Activated naive CD8-positive, alpha-beta T cell treated with anti-CD3 and anti-CD28 coated beads for 36 hours (primary cell): ENCODE measurements around the gene ATP13A2. TPM values are rescaled to one million over a fixed set of nuclear protein-coding genes. Genes with fewer than 3 reads are reported as not detected.
"Not testable (repeated sequence)": the region's sequence is repeated elsewhere in the genome, so short reads cannot be mapped to it uniquely, and the experiment has no call there.

Experiments
- DNase-seq: peaks from one replicate; pipeline ENCODE4 v3.0.0; 2021
- H3K27ac Mint-ChIP-seq: one replicate; pipeline ENCODE4 v1.8.0; 2022; ENCODE audit warnings: mild to moderate bottlenecking, moderate library complexity, mixed read lengths
- H3K27me3 Mint-ChIP-seq: one replicate; pipeline ENCODE4 v1.8.0; 2022; ENCODE audit warnings: mild to moderate bottlenecking, mixed read lengths
- H3K36me3 Mint-ChIP-seq: one replicate; pipeline ENCODE4 v1.8.0; 2021; ENCODE audit warnings: mild to moderate bottlenecking, mixed read lengths
- H3K4me1 Mint-ChIP-seq: one replicate; pipeline ENCODE4 v1.8.0; 2021; ENCODE audit warnings: mixed read lengths
- H3K4me3 Mint-ChIP-seq: one replicate; pipeline ENCODE4 v1.8.0; 2022; ENCODE audit warnings: mild to moderate bottlenecking, moderate library complexity, mixed read lengths
- H3K9me3 Mint-ChIP-seq: one replicate; pipeline ENCODE4 v1.8.0; 2022; ENCODE audit warnings: mixed read lengths
- total RNA-seq, 2 experiments: library from RNA; stranded (reverse); gene quantifications; one replicate each; pipeline ENCODE4 v1.2.3, GENCODE V29; 2021

ATP13A2 gene
- total RNA-seq, 2 experiments from 2014 or later, result 24.3 to 26.8 TPM

DNA sequence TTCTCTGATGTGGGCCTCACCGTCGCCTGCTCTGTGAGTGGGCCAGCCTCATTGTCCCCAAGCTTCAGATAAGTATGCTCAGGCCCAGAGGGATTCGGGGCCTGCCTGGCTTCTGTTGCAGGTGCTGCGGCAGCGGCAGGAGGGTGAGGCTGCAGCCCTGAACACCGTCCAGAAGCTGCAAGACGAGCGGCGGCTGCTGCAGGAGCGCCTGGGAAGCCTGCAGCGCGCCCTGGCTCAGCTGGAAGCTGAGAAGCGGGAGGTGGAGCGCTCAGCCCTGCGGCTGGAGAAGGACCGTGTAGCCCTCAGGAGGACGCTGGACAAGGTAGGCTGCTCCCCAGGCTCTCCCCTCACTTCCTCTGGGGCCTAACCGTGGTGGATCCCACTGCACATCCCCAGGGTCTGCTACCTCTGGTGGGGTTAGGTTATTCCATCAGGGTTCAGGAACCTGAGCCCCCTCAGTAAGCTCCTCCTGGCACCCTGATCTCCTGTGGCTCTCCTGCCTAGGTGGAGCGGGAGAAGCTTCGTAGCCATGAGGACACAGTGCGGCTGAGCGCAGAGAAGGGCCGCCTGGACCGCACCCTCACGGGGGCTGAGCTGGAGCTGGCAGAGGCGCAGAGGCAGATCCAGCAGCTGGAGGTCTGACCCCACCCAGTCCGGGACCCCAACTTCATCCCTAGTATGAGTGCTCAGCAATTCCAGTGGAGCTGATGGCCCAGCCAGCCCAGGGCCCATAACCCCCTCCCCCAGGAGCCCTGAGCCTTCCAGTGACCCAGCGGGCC is 41.4 kb downstream of the ATP13A2 start:
- Mint-ChIP-seq H3K4me1 (no peaks in the 10 kb centered on the region), H3K36me3 (no peaks in the 10 kb centered on the region), H3K27ac (no peak overlapping the region), H3K4me3 (no peak overlapping the region), H3K9me3 (no peaks in the 10 kb centered on the region), H3K27me3 (no peaks in the 10 kb centered on the region)
- DNase-seq, result no peak

DNA sequence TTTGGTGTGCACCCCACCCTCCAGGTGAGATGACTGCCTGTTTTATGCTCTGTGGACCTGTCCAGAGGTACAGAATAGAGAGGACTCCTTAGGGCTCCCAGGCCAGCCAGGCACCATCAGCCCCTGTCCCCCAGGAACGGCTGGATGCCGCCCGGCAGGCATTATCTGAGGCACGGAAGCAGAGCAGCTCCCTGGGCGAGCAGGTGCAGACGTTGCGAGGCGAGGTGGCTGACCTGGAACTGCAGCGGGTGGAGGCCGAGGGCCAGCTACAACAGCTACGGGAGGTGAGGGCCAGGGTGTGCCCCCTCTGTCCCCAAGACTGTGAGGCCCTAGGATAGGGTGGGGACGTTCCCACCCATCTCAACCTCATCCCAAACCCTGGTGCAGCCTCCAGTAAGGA is 42.1 kb downstream of the ATP13A2 start:
- H3K4me1 Mint-ChIP-seq, result no peaks in the 10 kb centered on the region
- no peak for DNase-seq
- H3K27me3 Mint-ChIP-seq, result no peaks in the 10 kb centered on the region

DNA sequence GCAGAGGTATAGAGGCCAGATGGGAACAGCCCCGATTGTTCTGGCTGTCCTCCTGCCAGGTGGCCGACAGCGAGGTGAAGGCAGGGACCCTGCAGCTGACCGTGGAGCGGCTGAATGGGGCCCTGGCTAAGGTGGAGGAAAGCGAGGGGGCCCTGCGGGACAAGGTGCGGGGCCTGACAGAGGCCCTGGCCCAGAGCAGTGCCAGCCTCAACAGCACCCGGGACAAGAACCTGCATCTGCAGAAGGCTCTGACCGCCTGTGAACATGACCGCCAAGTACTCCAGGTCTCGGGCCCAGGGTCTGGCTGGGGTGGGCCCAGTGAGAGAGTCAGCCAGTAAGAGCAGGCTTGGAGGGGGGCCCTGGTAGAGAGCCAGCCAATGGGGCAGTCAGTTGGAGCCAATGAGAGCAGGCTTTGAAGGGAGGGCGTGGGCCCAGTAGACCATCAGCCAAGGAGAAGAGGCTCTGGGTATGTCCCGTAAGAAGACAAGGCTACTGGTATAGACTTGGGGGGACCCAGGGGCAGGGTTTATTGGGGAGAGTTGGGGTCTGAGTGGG is 42.6 kb downstream of the ATP13A2 start:
- no peak overlapping the region for H3K27ac Mint-ChIP-seq

More for the DNA sequence above, 42.1 kb downstream of the ATP13A2 start:
- Mint-ChIP-seq H3K27ac (no peak overlapping the region), H3K36me3 (no peaks in the 10 kb centered on the region), H3K9me3 (no peaks in the 10 kb centered on the region), H3K4me3 (no peak overlapping the region)

DNA sequence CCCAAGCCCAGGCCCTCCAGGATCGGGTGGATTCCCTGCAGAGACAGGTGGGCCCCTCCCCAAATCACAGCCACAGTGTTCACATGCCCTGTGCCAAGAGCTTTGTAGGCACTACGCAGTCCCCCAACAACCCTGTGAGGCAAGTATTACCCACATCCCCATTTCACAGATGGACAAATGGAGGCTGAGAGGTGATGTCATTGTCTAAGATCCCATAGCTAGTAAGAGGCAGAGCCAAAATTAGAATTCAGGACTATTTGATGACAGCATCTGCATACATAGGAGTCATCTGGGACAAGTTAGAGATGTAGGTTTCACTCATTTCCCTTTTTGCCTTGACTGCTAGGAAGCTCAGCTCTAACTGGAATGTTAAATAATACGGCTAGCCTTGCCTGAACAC is 43.4 kb downstream of the ATP13A2 start:
- no peaks in the 10 kb centered on the region for H3K4me1 Mint-ChIP-seq
- no peaks in the 10 kb centered on the region for H3K9me3 Mint-ChIP-seq
- H3K36me3 Mint-ChIP-seq, result no peaks in the 10 kb centered on the region
- H3K27me3 Mint-ChIP-seq, result no peaks in the 10 kb centered on the region
- DNase-seq, result no peak
- no peak overlapping the region for H3K4me3 Mint-ChIP-seq
- no peak overlapping the region for H3K27ac Mint-ChIP-seq

More for the DNA sequence above, 42.6 kb downstream of the ATP13A2 start:
- Mint-ChIP-seq H3K9me3 (no peaks in the 10 kb centered on the region), H3K36me3 (no peaks in the 10 kb centered on the region), H3K27me3 (no peaks in the 10 kb centered on the region), H3K4me3 (no peak overlapping the region), H3K4me1 (no peaks in the 10 kb centered on the region)
- no peak for DNase-seq

DNA sequence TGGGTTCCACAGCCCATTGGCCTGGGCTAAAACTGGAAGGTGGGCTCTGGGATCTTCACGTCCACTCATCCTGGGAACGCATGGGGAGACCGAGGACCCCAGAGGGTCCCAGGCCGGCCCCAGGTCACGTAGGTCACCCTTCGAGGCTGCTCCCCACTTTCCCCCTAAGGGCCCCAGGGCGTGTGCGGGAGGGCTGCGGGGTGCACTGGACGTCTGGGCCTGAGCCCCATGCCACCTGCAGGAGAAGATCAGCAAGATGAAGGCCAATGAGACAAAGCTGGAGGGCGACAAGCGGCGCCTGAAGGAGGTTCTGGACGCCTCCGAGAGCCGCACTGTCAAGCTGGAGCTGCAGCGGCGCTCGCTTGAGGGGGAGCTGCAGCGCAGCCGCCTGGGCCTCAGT is 43.8 kb downstream of the ATP13A2 start:
- no peaks in the 10 kb centered on the region for H3K27me3 Mint-ChIP-seq
- H3K4me1 Mint-ChIP-seq, result no peaks in the 10 kb centered on the region
- H3K36me3 Mint-ChIP-seq, result no peaks in the 10 kb centered on the region
- no peak for DNase-seq
- H3K4me3 Mint-ChIP-seq, result no peak overlapping the region
- H3K27ac Mint-ChIP-seq, result no peak overlapping the region
- H3K9me3 Mint-ChIP-seq, result no peaks in the 10 kb centered on the region

DNA sequence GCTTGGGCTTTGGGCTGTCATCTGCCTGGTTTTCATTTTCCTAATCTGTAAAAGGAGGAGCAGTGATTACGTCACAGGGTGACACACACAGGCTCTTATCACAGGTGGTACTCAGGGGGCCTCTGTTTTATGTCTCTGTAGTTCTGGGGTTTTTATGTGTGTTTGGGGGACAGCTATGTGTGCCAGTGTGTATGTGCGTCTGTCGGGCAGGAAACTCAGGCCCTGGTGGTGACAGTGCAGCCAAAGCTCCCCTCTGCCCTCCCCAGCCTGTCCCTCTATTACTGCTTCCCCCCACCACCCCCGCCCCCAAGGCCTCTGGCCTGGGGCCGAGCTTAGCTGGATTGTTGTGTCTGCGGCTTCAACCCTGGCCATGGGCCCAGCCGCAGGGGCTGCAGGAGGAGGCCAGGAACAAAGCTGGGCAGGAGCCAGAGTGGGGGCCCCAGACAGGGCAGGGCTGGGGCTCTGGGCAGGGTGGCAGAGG is 44.6 kb downstream of the ATP13A2 start:
- no peaks in the 10 kb centered on the region for H3K36me3 Mint-ChIP-seq
- no peaks in the 10 kb centered on the region for H3K4me1 Mint-ChIP-seq
- no peak overlapping the region for H3K4me3 Mint-ChIP-seq
- DNase-seq, result no peak
- H3K27me3 Mint-ChIP-seq, result no peaks in the 10 kb centered on the region
- H3K9me3 Mint-ChIP-seq, result no peaks in the 10 kb centered on the region
- H3K27ac Mint-ChIP-seq, result no peak overlapping the region

DNA sequence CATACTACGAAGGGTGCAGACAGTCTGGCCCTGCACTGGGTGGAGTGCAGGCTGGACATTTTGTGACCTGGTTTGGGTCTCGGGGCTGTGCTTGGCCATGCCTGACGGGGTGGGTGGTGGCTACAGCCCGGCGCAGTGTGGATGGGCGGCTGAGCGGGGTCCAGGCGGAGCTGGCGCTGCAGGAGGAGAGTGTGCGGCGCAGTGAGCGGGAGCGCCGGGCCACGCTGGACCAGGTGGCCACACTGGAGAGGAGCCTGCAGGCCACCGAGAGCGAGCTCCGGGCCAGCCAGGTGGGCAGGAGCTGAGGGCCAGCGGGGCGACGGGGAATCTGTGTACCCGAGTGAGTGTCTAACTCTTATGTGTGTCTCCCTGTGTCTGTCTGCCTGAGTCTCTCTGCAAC is 45.4 kb downstream of the ATP13A2 start:
- Mint-ChIP-seq H3K27ac (no peak overlapping the region), H3K4me1 (peaks cover 5% of the 10 kb centered on the region), H3K36me3 (no peaks in the 10 kb centered on the region), H3K27me3 (no peaks in the 10 kb centered on the region), H3K4me3 (no peak overlapping the region), H3K9me3 (no peaks in the 10 kb centered on the region)
- DNase-seq, result no peak

DNA sequence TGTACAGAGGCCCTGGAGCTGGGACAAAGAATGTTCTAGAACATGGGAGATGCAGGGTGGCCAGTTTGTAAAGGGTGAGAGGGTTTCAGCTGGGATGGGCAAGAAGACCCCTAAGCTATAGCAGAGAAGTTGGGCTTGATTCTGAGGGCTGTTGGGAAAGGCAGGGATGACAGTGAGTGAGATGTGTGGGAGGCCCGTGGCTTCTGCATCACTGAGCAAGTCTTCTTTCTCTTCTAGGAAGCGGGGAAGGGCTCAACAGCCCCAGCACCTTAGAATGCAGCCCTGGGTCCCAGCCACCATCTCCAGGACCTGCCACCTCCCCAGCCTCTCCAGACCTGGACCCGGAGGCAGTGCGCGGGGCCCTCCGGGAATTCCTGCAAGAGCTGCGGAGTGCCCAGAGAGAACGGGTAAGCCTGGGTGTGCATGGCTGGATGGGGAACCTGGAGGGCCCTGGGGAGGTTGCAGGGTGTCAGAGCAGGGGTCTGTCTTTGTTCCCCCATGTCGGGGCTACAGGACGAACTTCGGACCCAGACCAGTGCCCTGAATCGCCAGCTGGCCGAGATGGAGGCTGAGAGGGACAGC is 46.2 kb downstream of the ATP13A2 start:
- no peaks in the 10 kb centered on the region for H3K27me3 Mint-ChIP-seq
- no peak overlapping the region for H3K27ac Mint-ChIP-seq
- no peak for DNase-seq
- H3K4me3 Mint-ChIP-seq, result no peak overlapping the region
- no peaks in the 10 kb centered on the region for H3K36me3 Mint-ChIP-seq
- H3K4me1 Mint-ChIP-seq, result peaks cover 7% of the 10 kb centered on the region
- H3K9me3 Mint-ChIP-seq, result no peaks in the 10 kb centered on the region

DNA sequence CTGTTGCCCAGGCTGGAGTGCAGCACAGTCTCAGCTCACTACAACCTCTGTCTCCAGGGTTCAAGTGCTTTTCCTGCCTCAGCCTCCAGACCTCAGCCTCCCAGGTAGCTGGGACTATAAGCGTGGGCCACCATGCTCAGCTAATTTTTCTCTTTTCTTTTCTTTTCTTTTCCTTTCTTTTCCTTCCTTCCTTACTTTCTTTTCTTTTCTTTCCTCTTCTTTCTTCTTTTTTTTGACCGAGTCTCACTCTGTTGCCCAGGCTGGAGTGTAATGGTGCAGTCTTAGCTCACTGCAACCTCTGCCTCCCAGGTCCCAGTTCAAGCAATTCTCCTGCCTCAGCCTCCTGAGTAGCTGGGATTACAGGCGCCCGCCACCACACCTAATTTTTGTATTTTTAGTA is 47.6 kb downstream of the ATP13A2 start:
- H3K27ac Mint-ChIP-seq, H3K4me3 Mint-ChIP-seq, H3K27me3 Mint-ChIP-seq: not testable (repeated sequence)

DNA sequence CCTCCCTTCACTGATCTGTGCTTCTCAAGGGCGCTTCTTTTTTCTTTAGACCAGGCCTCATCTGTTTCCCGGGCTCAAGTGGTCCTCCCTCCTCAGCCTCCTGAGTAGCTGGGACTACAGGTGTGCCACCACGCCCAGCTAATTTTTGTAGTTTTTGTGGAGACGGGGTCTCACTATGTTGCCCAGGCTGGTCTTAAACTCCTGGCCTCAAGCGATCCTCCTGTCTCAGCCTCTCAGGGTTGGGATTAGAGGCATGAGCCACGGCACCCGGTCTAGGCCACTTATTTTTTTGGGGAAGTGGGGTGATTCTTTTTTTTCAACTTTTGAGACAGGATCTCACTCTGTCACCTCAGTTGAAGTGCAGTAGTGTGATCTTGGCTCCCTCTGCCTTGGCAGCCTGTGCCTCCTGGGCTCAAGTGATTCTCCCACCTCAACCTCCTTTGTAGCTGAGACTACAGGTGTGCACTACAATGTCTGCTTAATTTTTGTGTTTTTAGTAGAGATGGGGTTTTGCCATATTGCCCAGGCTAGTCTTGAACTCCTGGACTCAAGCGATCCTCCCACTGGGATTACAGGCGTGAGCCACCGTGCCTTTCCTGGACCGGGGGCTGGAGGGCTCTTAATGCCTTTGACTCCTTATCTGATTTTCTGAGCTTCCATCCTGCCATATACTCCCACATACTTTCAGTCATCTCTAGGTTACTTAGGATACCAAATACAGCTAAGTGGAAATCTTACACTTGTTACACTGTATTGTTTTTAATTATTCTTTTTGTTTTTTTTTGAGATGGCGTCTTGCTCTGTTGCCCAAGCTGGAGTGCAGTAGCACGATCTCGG is 50.2 kb downstream of the ATP13A2 start:
- H3K9me3 Mint-ChIP-seq, result no peaks in the 10 kb centered on the region
- H3K36me3 Mint-ChIP-seq, result no peaks in the 10 kb centered on the region
- H3K27ac Mint-ChIP-seq, result no peak overlapping the region
- DNase-seq, result no peak
- H3K4me1 Mint-ChIP-seq, result peaks cover 12% of the 10 kb centered on the region
- H3K4me3 Mint-ChIP-seq, result peak overlapping the region; percentile 52
- H3K27me3 Mint-ChIP-seq, result no peaks in the 10 kb centered on the region

More for the DNA sequence above, 47.6 kb downstream of the ATP13A2 start:
- not testable (repeated sequence) for H3K36me3 Mint-ChIP-seq, H3K9me3 Mint-ChIP-seq, DNase-seq
- H3K4me1 Mint-ChIP-seq, result peaks cover 12% of the 10 kb centered on the region

DNA sequence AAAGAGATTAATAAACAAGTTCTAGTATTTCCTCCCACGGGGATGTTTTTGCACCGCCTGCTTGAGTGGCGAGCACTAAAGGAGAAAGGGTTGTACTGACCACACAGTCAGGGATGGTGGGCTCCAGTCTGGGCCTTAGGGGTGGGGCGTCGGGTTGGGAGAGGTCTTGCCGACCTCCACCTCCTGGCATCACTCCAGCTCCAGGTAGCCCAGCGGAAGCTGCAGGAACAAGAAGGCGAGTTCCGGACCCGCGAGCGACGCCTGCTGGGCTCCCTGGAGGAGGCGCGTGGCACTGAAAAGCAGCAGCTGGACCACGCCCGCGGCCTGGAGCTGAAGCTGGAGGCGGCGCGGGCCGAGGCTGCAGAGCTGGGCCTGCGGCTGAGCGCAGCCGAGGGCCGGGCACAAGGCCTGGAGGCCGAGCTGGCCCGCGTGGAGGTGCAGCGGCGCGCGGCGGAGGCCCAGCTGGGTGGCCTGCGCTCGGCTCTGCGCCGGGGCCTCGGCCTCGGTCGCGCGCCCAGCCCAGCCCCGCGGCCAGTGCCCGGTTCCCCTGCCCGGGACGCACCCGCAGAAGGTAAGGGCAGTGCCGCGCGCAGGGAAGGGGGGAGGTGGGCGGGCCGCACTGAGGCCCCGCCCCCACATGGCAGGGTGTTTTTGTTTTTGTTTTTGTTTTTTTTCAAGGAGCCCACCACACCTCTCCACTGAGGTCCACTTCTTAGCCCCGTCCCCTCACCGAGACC is 51.0 kb downstream of the ATP13A2 start:
- H3K27ac Mint-ChIP-seq, result no peak overlapping the region
- H3K4me1 Mint-ChIP-seq, result peaks cover 12% of the 10 kb centered on the region
- no peaks in the 10 kb centered on the region for H3K27me3 Mint-ChIP-seq
- H3K36me3 Mint-ChIP-seq, result no peaks in the 10 kb centered on the region
- no peaks in the 10 kb centered on the region for H3K9me3 Mint-ChIP-seq
- DNase-seq, result peak; percentile 82
- H3K4me3 Mint-ChIP-seq, result peak overlapping the region; percentile 65

DNA sequence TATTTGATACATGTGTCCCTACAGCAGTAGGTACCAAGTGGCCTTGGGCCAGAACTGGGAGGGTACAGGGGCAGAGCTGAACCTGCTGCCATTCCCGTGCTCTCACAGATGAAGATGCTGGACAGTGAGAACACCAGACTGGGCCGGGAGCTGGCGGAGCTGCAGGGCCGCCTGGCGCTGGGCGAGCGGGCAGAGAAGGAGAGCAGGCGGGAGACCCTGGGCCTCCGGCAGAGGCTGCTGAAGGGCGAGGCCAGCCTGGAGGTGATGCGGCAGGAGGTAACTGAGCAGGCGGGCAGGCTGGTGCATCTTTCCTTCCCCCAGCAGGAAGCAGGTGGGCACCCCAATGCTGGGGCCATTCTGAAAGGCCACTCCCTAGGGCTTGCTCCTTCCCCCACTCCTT is 53.3 kb downstream of the ATP13A2 start:
- DNase-seq, result no peak
- Mint-ChIP-seq H3K4me1 (peaks cover 12% of the 10 kb centered on the region), H3K9me3 (no peaks in the 10 kb centered on the region), H3K36me3 (no peaks in the 10 kb centered on the region), H3K27ac (no peak overlapping the region), H3K27me3 (no peaks in the 10 kb centered on the region), H3K4me3 (no peak overlapping the region)

DNA sequence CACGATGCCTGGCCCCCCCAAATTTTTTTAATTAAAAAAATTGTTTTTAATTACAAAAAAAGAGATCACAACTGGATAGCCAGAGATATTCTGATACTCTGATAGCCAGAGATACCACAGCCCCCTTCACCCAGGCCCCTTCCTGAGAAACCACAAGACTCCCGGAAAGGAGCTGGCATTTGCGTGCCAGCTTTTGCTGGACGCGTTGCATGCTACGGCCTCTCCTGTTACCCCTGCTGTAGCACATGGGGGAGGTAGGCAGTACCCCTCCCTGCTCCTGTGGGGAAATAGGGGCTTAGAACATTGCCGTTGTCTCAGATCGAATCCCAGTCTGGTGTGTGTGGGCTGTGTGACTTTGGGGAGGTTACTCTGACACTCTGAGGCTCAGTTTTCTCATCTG is 54.0 kb downstream of the ATP13A2 start:
- Mint-ChIP-seq H3K4me1 (peaks cover 12% of the 10 kb centered on the region), H3K27ac (no peak overlapping the region), H3K9me3 (no peaks in the 10 kb centered on the region), H3K4me3 (no peak overlapping the region), H3K27me3 (no peaks in the 10 kb centered on the region), H3K36me3 (no peaks in the 10 kb centered on the region)
- no peak for DNase-seq

DNA sequence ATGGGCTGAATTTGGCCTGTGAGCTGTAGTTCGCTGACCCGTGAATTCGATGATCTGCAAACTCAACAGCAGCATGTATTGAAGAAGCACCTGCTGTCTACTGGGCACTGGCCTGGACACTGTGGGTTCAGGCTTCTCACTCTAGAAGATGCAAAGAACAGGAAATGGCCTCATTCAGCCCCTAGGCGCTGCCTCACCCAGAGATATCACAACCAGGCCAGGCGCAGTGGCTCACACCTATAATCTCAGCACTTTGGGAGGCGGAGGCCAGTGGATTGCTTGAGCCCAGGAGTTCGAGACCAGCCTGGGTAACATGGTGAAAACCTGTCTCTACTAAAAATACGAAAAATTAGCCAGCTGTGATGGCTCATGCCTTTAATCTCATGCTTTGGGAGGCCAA is 55.0 kb downstream of the ATP13A2 start:
- H3K4me1 Mint-ChIP-seq, result peaks cover 12% of the 10 kb centered on the region
- DNase-seq, result no peak
- no peaks in the 10 kb centered on the region for H3K36me3 Mint-ChIP-seq
- no peak overlapping the region for H3K27ac Mint-ChIP-seq
- H3K9me3 Mint-ChIP-seq, result no peaks in the 10 kb centered on the region
- H3K27me3 Mint-ChIP-seq, result no peaks in the 10 kb centered on the region
- no peak overlapping the region for H3K4me3 Mint-ChIP-seq
